Measurements from ENCODE around the gene PRKD2. TPM values are rescaled to one million over a fixed set of nuclear protein-coding genes. Genes with fewer than 3 reads are reported as not detected.
"Not testable (repeated sequence)": the region's sequence is repeated elsewhere in the genome, so short reads cannot be mapped to it uniquely, and the experiment has no call there.

Gene PRKD2
- total RNA-seq, 1 donor from 2014 or later, result 28.4 TPM

GRCh38 chr19:46633130-46633529, 83.8 kb downstream of the PRKD2 start:
- no peak for DNase-seq (ENCODE audit: low read depth)
- no peak overlapping the region for H3K4me3 ChIP-seq (ENCODE audit: low read depth, low read length)
- no peak for TF ChIP-seq CTCF (conservative IDR thresholded peaks at IDR 0.05; ENCODE audit: low read depth, low read length)

- no peak for TF ChIP-seq CTCF (conservative IDR thresholded peaks at IDR 0.05; ENCODE audit: low read depth, low read length)
- H3K4me3 ChIP-seq (ENCODE audit: low read depth, low read length), result no peak overlapping the region
- DNase-seq (ENCODE audit: low read depth), result no peak
Measured at GRCh38 chr19:46631481-46631880, 85.4 kb downstream of the PRKD2 start.

GRCh38 chr19:46630586-46631205, 86.2 kb downstream of the PRKD2 start:
- DNase-seq (ENCODE audit: low read depth), result no peak
- TF ChIP-seq CTCF (conservative IDR thresholded peaks at IDR 0.05; ENCODE audit: low read depth, low read length), result no peak
- no peak overlapping the region for H3K4me3 ChIP-seq (ENCODE audit: low read depth, low read length)

- no peak for DNase-seq (ENCODE audit: low read depth)
- no peak for TF ChIP-seq CTCF (conservative IDR thresholded peaks at IDR 0.05; ENCODE audit: low read depth, low read length)
Measured at GRCh38 chr19:46629546-46630025, 87.3 kb downstream of the PRKD2 start.

GRCh38 chr19:46628970-46629369, 87.9 kb downstream of the PRKD2 start:
- DNase-seq (ENCODE audit: low read depth); H3K4me3 ChIP-seq (ENCODE audit: low read depth, low read length): not testable (repeated sequence)

More at GRCh38 chr19:46629546-46630025, 87.3 kb downstream of the PRKD2 start:
- no peak overlapping the region for H3K4me3 ChIP-seq (ENCODE audit: low read depth, low read length)

DNA sequence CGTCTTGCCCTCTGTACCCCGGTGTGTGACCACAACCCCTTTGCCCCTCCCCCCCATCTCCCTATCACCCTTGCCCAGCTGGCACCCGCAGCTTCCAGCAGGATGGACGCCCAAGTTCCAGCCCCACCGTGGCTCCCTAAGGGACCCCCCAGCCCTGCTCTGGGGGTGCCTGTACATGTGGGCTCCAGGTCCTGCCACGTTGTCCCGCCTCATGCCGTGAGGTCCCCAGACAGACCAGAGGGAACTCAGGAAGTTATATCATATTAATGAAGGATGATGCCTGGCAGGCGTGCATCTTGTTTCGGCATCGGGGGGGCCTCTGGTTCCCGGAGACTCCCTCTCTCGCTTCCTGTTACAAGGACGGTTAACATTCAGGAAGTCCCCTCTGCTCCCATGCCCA, 90.5 kb downstream of the PRKD2 start:
- no peak overlapping the region for H3K4me3 ChIP-seq (ENCODE audit: low read depth, low read length)
- no peak for TF ChIP-seq CTCF (conservative IDR thresholded peaks at IDR 0.05; ENCODE audit: low read depth, low read length)

DNA sequence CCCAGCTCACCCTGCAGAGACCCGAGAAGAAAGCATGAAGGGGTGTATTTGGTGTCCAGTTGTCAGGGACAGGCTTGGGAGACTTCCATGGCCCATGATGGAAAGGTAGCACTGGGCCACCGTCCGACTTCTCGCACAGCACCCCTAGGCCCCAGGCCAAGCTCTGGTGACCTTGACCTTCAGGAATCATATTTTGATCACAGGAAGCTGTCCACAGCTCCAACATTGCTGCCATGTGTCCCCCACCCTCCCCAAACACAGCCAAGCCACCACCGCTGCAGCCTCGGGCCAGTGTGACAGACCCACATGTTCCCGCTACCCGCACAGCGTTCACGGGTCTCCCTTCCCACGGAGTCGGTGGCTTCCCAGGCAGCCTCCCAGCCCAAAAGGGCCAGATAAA, 91.2 kb downstream of the PRKD2 start:
- no peak for TF ChIP-seq CTCF (conservative IDR thresholded peaks at IDR 0.05; ENCODE audit: low read depth, low read length)
- H3K4me3 ChIP-seq (ENCODE audit: low read depth, low read length), result no peak overlapping the region
- no peak for DNase-seq (ENCODE audit: low read depth)

More for the DNA sequence above, 90.5 kb downstream of the PRKD2 start:
- DNase-seq (ENCODE audit: low read depth), result no peak
